ENCODE measurements around the gene GJA1. TPM values are rescaled to one million over a fixed set of nuclear protein-coding genes. Genes with fewer than 3 reads are reported as not detected.
"Not testable (repeated sequence)": the region's sequence is repeated elsewhere in the genome, so short reads cannot be mapped to it uniquely, and the experiment has no call there.

The GJA1 gene
- polyA plus RNA-seq, 1 donor (not counting 4 experiments of a cell fraction or from before 2014, with no cell fraction given): 164 TPM

DNA sequence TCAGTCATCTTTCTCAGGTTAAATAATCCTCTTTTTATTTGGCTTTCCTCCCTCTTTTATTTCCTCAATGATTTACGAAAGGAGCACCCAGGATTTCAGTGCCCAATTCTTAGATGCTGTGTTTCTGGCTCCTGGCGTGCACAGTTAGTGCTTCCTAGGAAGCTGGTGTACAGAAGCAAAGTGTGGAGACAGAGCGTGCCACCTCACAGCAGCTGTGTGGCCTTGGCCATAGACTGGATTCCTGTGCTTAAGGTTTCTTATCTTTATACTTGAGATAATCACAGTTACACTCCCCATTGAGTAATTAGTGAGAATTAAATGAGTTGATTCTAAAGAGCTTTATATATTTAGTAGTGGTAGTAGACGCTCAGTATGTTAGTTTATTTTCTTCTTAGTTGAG is 39.7 kb upstream of the GJA1 start:
- Histone ChIP-seq H3K27me3 (ENCODE audit: control insufficient read depth, extremely low read depth, insufficient read depth, low read length) (no peaks in the 10 kb centered on the region), H4K20me1 (ENCODE audit: control insufficient read depth, extremely low read depth, insufficient read depth, low read length) (no peaks in the 10 kb centered on the region), H3K9ac (ENCODE audit: control insufficient read depth, extremely low read depth, insufficient read depth, low read length) (no peak overlapping the region), H3K36me3 (ENCODE audit: control insufficient read depth in 2 of 2, extremely low read depth in 1 of 2, insufficient read depth in 2 of 2, low read length in 2 of 2) (no peaks in the 10 kb centered on the region), H2AFZ (ENCODE audit: control insufficient read depth, low read length) (no peak overlapping the region), H3K79me2 (ENCODE audit: control insufficient read depth, insufficient read depth, low read length) (no peaks in the 10 kb centered on the region), H3K4me1 (ENCODE audit: control insufficient read depth, extremely low read depth, insufficient read depth, low read length) (no peaks in the 10 kb centered on the region), H3K4me3 (ENCODE audit: control insufficient read depth in 2 of 3, extremely low read depth in 1 of 3, insufficient read depth in 2 of 3, low read depth in 1 of 3, low read length in 3 of 3) (no peak overlapping the region), H3K4me2 (ENCODE audit: control insufficient read depth, extremely low read depth, insufficient read depth, low read depth, low read length) (no peak overlapping the region), H3K27ac (ENCODE audit: control insufficient read depth, insufficient read depth, low read length) (no peak overlapping the region), H3K9me1 (ENCODE audit: control insufficient read depth, extremely low read depth, insufficient read depth, low read length) (no peaks in the 10 kb centered on the region), H3K9me3 (ENCODE audit: control insufficient read depth, low read depth, low read length) (no peaks in the 10 kb centered on the region)
- dilution Hi-C loops (cut with MboI; ENCODE audit: extremely low pct_ligation_motif_present, low sequenced_read_pairs): no loop called here
- no peak for TF ChIP-seq EZH2 (IDR thresholded peaks at IDR 0.05; ENCODE audit: low read length)
- TF ChIP-seq CTCF (optimal IDR thresholded peaks at IDR 0.05 in 1 of 3, IDR thresholded peaks at IDR 0.05 in 1 of 3, conservative IDR thresholded peaks at IDR 0.05 in 1 of 3; ENCODE audit: extremely low read depth in 1 of 3, insufficient read depth in 2 of 3, low read length in 3 of 3): no peak
- no peak for DNase-seq (ENCODE audit: low read depth, low spot score)
- no peak for FAIRE-seq

GRCh38 chr6:121397188-121397587 is 38.3 kb upstream of the GJA1 start:
- H3K27me3 ChIP-seq (ENCODE audit: control insufficient read depth, extremely low read depth, insufficient read depth, low read length); dilution Hi-C loops (cut with MboI; ENCODE audit: extremely low pct_ligation_motif_present, low sequenced_read_pairs); H3K9me1 ChIP-seq (ENCODE audit: control insufficient read depth, extremely low read depth, insufficient read depth, low read length); H2AFZ ChIP-seq (ENCODE audit: control insufficient read depth, low read length); DNase-seq (ENCODE audit: low read depth, low spot score); H4K20me1 ChIP-seq (ENCODE audit: control insufficient read depth, extremely low read depth, insufficient read depth, low read length); H3K4me2 ChIP-seq (ENCODE audit: control insufficient read depth, extremely low read depth, insufficient read depth, low read depth, low read length); H3K27ac ChIP-seq (ENCODE audit: control insufficient read depth, insufficient read depth, low read length); FAIRE-seq; H3K36me3 ChIP-seq (ENCODE audit: control insufficient read depth in 2 of 2, extremely low read depth in 1 of 2, insufficient read depth in 2 of 2, low read length in 2 of 2); H3K9me3 ChIP-seq (ENCODE audit: control insufficient read depth, low read depth, low read length); H3K9ac ChIP-seq (ENCODE audit: control insufficient read depth, extremely low read depth, insufficient read depth, low read length); H3K79me2 ChIP-seq (ENCODE audit: control insufficient read depth, insufficient read depth, low read length); H3K4me1 ChIP-seq (ENCODE audit: control insufficient read depth, extremely low read depth, insufficient read depth, low read length); H3K4me3 ChIP-seq (ENCODE audit: control insufficient read depth in 2 of 3, extremely low read depth in 1 of 3, insufficient read depth in 2 of 3, low read depth in 1 of 3, low read length in 3 of 3): not testable (repeated sequence)

DNA sequence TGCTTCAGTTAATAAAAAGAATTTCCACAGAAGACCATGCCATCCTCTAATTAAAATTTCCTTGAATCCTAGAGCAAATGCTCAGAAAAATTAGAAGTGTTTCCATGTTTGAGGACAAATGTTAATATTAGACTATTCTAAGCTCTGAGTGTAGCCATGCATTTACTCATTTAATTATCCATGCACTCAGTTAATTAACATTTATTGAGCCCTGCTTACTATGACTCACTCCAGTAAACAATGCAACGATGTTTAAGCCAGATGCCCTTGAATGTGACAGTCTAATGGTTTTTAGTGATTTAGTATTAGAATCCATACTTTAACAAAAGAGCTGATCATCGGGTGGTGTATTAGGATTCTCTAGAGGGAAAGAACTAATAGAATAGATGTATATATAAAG is 37.3 kb upstream of the GJA1 start:
- no peaks in the 10 kb centered on the region for H4K20me1 ChIP-seq (ENCODE audit: control insufficient read depth, extremely low read depth, insufficient read depth, low read length)
- H3K4me2 ChIP-seq (ENCODE audit: control insufficient read depth, extremely low read depth, insufficient read depth, low read depth, low read length): no peak overlapping the region
- H3K9me3 ChIP-seq (ENCODE audit: control insufficient read depth, low read depth, low read length): no peaks in the 10 kb centered on the region
- H3K9ac ChIP-seq (ENCODE audit: control insufficient read depth, extremely low read depth, insufficient read depth, low read length): no peak overlapping the region
- TF ChIP-seq EZH2 (IDR thresholded peaks at IDR 0.05; ENCODE audit: low read length) (no peak), CTCF (optimal IDR thresholded peaks at IDR 0.05 in 1 of 3, IDR thresholded peaks at IDR 0.05 in 1 of 3, conservative IDR thresholded peaks at IDR 0.05 in 1 of 3; ENCODE audit: extremely low read depth in 1 of 3, insufficient read depth in 2 of 3, low read length in 3 of 3) (no peak)
- FAIRE-seq (no peak), DNase-seq (ENCODE audit: low read depth, low spot score) (no peak)
- no peaks in the 10 kb centered on the region for H3K36me3 ChIP-seq (ENCODE audit: control insufficient read depth in 2 of 2, extremely low read depth in 1 of 2, insufficient read depth in 2 of 2, low read length in 2 of 2)
- no peaks in the 10 kb centered on the region for H3K27me3 ChIP-seq (ENCODE audit: control insufficient read depth, extremely low read depth, insufficient read depth, low read length)
- H3K4me3 ChIP-seq (ENCODE audit: control insufficient read depth in 2 of 3, extremely low read depth in 1 of 3, insufficient read depth in 2 of 3, low read depth in 1 of 3, low read length in 3 of 3): no peak overlapping the region
- H3K27ac ChIP-seq (ENCODE audit: control insufficient read depth, insufficient read depth, low read length): no peak overlapping the region
- H3K79me2 ChIP-seq (ENCODE audit: control insufficient read depth, insufficient read depth, low read length): no peaks in the 10 kb centered on the region
- dilution Hi-C loops (cut with MboI; ENCODE audit: extremely low pct_ligation_motif_present, low sequenced_read_pairs): no loop called here
- H3K4me1 ChIP-seq (ENCODE audit: control insufficient read depth, extremely low read depth, insufficient read depth, low read length): no peaks in the 10 kb centered on the region
- H2AFZ ChIP-seq (ENCODE audit: control insufficient read depth, low read length): no peak overlapping the region
- H3K9me1 ChIP-seq (ENCODE audit: control insufficient read depth, extremely low read depth, insufficient read depth, low read length): no peaks in the 10 kb centered on the region

Measured in keratinocyte (primary cell).